ENCODE data around the gene ZBTB5. TPM values are rescaled to one million over a fixed set of nuclear protein-coding genes. Genes with fewer than 3 reads are reported as not detected.

Gene ZBTB5
- total and polyA plus RNA-seq, 8 donors = 2.8 to 7.5 (median 4.8) TPM

- FAIRE-seq (no peak), ATAC-seq (no peak), DNase-seq (no peak)
- Histone ChIP-seq H3K36me3 (no peaks in the 10 kb centered on the region), H3K27me3 (no peaks in the 10 kb centered on the region), H3K4me1 (peaks cover 14 to 20% (median 18%) of the 10 kb centered on the region in 3 donors), H3K4me3 (peak overlapping the region; percentile 62 to 94 (median 72)), H3K27ac (peak overlapping the region in 2 of 4 donors; percentile 90 to 96), H3K9me3 (no peaks in the 10 kb centered on the region)
- 12 to 17% methylated on average over 3 of the region's 3 CpGs for WGBS, 2 donors
- no peak for TF ChIP-seq CTCF (IDR thresholded peaks at IDR 0.05)
- intact Hi-C loops (cut with DNase I) = no loop called here
These were observed 1.2 kb downstream of the ZBTB5 start for GRCh38 chr9:37464006-37464405.

- 67 to 72% methylated on average over 1 of the region's 1 CpG for WGBS, 2 donors
- Histone ChIP-seq H3K27ac (no peak overlapping the region), H3K4me3 (no peak overlapping the region), H3K27me3 (no peaks in the 10 kb centered on the region), H3K9me3 (no peaks in the 10 kb centered on the region), H3K4me1 (peaks cover 4 to 16% (median 11%) of the 10 kb centered on the region in 3 donors), H3K36me3 (no peaks in the 10 kb centered on the region)
- no peak for DNase-seq
- no peak for TF ChIP-seq CTCF (IDR thresholded peaks at IDR 0.05)
- ATAC-seq = no peak
- intact Hi-C loops (cut with DNase I) = no loop called here
- FAIRE-seq = no peak
These were observed 8.4 kb downstream of the ZBTB5 start for GRCh38 chr9:37456817-37457216.

- Histone ChIP-seq H3K9me3 (no peaks in the 10 kb centered on the region), H3K36me3 (no peaks in the 10 kb centered on the region), H3K4me3 (no peak overlapping the region), H3K4me1 (peaks cover 4 to 16% (median 11%) of the 10 kb centered on the region in 3 donors), H3K27ac (no peak overlapping the region), H3K27me3 (no peaks in the 10 kb centered on the region)
- no peak for FAIRE-seq
- 76 to 78% methylated on average over 7 of the region's 7 CpGs for WGBS, 2 donors
- intact Hi-C loops (cut with DNase I) = no loop called here
- DNase-seq = no peak
- ATAC-seq = no peak
- no peak for TF ChIP-seq CTCF (IDR thresholded peaks at IDR 0.05)
These were observed 9.2 kb downstream of the ZBTB5 start for GRCh38 chr9:37455884-37456647.

GRCh38 chr9:37454238-37454637 lies 11.0 kb downstream of the ZBTB5 start:
- H3K36me3 ChIP-seq = no peaks in the 10 kb centered on the region
- no peak for TF ChIP-seq CTCF (IDR thresholded peaks at IDR 0.05)
- H3K9me3 ChIP-seq = no peaks in the 10 kb centered on the region
- FAIRE-seq (no peak), ATAC-seq (peak in 3 of 4 donors; percentile 38 to 42 (median 39)), DNase-seq (no peak)
- intact Hi-C loops (cut with DNase I) = no loop called here
- peaks cover 4 to 16% (median 11%) of the 10 kb centered on the region in 3 donors for H3K4me1 ChIP-seq
- peak overlapping the region in 1 of 4 donors; percentile 39 for H3K27ac ChIP-seq
- no peaks in the 10 kb centered on the region for H3K27me3 ChIP-seq
- H3K4me3 ChIP-seq = no peak overlapping the region

GRCh38 chr9:37453827-37454226 lies 11.4 kb downstream of the ZBTB5 start:
- intact Hi-C loops (cut with DNase I) = no loop called here
- no peak for TF ChIP-seq CTCF (IDR thresholded peaks at IDR 0.05)
- FAIRE-seq (no peak), DNase-seq (no peak), ATAC-seq (peak; percentile 74 to 82 (median 81))
- Histone ChIP-seq H3K4me1 (peaks cover 4 to 16% (median 11%) of the 10 kb centered on the region in 3 donors), H3K9me3 (no peaks in the 10 kb centered on the region), H3K4me3 (no peak overlapping the region), H3K27me3 (no peaks in the 10 kb centered on the region), H3K27ac (peak overlapping the region in 1 of 4 donors; percentile 39), H3K36me3 (no peaks in the 10 kb centered on the region)
- WGBS, 2 donors = 27 to 35% methylated on average over 1 of the region's 1 CpG

All from pancreas (tissue), 10 donors.